GM12891 (cell line): Measurements from ENCODE around the gene KRT4.

ENCODE experiments used
- POLR2A ChIP-seq: IDR thresholded peaks from 2 replicates; pipeline ENCODE4 v1.6.1; 2011; ENCODE audit warnings: low read depth, low read length, control low read depth
- POLR2AphosphoS5 ChIP-seq: IDR thresholded peaks from 2 replicates; pipeline ENCODE4 v1.6.1; 2011; ENCODE audit warnings: low read depth, low read length, control low read depth
- SPI1 ChIP-seq: IDR thresholded peaks from 2 replicates; pipeline ENCODE4 v1.6.1; 2011; ENCODE audit warnings: low read depth, low read length, control low read depth

DNA sequence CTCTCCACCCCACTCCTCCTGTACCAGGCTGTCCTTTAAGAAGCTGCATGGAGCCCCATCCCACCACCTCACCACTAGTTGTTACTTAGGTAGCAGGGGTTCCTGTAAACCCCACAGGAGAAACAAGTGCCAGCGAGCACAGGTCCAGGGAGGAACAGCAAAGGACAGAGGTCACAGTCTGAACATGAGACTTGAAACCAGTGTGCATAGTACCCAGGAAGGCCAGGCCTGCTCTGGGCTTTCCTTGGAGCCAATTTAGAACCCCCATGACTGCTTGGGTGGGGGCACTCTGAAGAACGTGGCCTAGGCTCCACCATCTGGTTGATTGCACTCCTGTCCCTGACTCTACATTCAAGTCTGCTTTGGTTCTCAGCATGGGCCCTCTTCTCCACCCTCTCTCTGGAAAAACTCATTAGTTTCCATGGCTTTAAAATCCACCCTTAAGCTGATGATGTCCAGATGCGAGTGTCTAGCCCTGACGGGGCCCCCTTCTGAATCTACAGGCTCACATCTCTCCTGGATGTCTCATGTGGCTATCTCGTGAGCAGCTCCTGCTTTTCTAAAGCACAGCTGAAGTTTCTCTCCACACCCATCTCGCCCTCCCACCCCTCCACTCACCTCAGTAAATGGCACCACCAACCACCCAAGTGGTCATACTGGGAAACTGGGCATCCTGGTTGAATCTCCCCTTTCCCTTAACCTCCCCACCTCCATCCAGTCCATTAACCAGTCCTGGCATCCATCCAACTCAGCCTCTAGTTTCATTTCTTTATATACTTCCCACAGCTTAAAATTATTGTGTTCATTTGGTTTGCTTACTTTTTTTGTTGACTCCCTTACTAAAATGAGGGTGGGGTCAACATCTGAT is 26.4 kb downstream of the KRT4 start:
- TF ChIP-seq POLR2AphosphoS5, result no peak
- no peak for TF ChIP-seq SPI1
- TF ChIP-seq POLR2A, result no peak
